ENCODE data around the gene ACKR4. TPM values are rescaled to one million over a fixed set of nuclear protein-coding genes. Genes with fewer than 3 reads are reported as not detected.
"Not testable (repeated sequence)": the region's sequence is repeated elsewhere in the genome, so short reads cannot be mapped to it uniquely, and the experiment has no call there.

The ACKR4 gene
- total RNA-seq, 1 experiment from 2014 or later, result not detected

DNA sequence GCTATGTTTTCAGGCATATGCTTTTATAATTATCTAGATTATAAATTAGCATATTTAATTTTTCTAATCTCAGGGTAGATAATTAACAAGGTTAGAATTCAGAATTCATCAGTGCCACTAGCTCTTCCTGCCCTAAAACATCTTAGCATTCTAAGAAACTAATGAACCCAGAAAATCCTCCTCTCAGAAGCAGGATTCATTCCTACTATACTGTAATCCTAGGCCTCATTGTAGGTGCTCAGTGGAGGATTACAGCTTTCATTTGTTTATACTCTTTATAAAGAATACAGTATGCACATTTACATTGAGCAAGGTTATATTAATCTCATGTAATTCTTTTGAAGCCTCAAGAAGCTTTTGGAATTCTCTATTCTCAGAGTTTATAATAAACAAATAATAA lies 41.6 kb downstream of the ACKR4 start:
- Histone ChIP-seq H3K27me3 (ENCODE audit: control insufficient read depth, insufficient read depth, low read length) (no peaks in the 10 kb centered on the region), H3K36me3 (replicated peaks; ENCODE audit: control insufficient read depth, insufficient read depth, low read length) (peaks cover 4% of the 10 kb centered on the region), H3K4me3 (ENCODE audit: insufficient read depth, low read depth, low read length) (no peak overlapping the region)
- DNase-seq, result no peak

- not testable (repeated sequence) for H3K27me3 ChIP-seq (ENCODE audit: control insufficient read depth, insufficient read depth, low read length); H3K4me3 ChIP-seq (ENCODE audit: insufficient read depth, low read depth, low read length); DNase-seq; H3K36me3 ChIP-seq (replicated peaks; ENCODE audit: control insufficient read depth, insufficient read depth, low read length)
Measured at GRCh38 chr3:132641427-132641826, 44.4 kb downstream of the ACKR4 start.

DNA sequence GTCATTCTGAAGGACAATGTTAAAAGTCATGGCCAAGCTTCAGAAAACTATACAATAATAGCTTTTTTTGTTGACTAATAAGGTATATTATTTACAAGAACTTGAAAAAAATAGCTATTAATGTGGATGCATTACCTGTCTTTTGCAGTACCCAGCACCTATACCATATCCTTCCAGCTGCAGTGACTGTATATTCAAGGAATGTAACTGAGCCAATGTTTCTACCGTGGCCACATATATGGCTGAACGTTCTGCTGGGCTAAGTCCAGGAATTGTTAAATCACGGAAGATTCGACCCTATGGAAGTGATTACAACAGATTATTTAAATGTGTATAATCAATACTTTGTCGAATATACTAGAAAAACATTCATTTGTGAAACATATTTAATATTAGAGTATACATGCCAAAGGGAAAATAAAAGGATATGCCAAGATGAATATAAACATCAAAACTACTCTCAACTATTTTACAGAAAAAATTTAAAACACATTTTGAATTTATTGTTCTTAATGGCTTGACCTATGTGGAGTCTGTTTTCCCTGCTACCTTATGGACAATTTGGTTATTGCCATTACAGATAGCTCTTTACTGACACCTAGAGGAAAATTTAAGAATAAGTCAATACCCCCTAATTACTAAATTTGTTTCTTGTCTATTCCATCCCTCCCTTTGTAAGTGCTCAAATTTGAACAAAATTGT lies 44.9 kb downstream of the ACKR4 start:
- H3K36me3 ChIP-seq (replicated peaks; ENCODE audit: control insufficient read depth, insufficient read depth, low read length), result peaks cover 4% of the 10 kb centered on the region
- H3K27me3 ChIP-seq (ENCODE audit: control insufficient read depth, insufficient read depth, low read length), result no peaks in the 10 kb centered on the region
- H3K4me3 ChIP-seq (ENCODE audit: insufficient read depth, low read depth, low read length), result no peak overlapping the region
- DNase-seq, result peak; percentile 52

DNA sequence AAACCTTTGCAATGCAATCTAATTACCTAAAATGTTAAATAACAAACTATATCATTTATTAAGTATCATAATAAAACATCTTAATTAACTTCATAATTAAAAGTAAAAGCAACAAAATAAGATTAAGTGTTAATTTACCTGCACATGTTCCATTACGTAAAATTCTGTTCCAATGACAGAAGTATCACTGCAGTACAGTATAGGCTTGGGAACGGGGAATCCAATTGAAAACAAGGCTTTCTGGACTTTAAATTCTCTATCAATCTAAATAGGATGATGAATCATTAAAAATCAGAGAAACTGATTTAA lies 45.4 kb downstream of the ACKR4 start:
- no peak for DNase-seq
- H3K27me3 ChIP-seq (ENCODE audit: control insufficient read depth, insufficient read depth, low read length), result no peaks in the 10 kb centered on the region
- H3K36me3 ChIP-seq (replicated peaks; ENCODE audit: control insufficient read depth, insufficient read depth, low read length), result peaks cover 4% of the 10 kb centered on the region
- H3K4me3 ChIP-seq (ENCODE audit: insufficient read depth, low read depth, low read length), result no peak overlapping the region

- Histone ChIP-seq H3K4me3 (ENCODE audit: insufficient read depth, low read depth, low read length) (no peak overlapping the region), H3K27me3 (ENCODE audit: control insufficient read depth, insufficient read depth, low read length) (no peaks in the 10 kb centered on the region), H3K36me3 (replicated peaks; ENCODE audit: control insufficient read depth, insufficient read depth, low read length) (peaks cover 4% of the 10 kb centered on the region)
- no peak for DNase-seq
Measured at GRCh38 chr3:132643366-132643765, 46.3 kb downstream of the ACKR4 start.

DNA sequence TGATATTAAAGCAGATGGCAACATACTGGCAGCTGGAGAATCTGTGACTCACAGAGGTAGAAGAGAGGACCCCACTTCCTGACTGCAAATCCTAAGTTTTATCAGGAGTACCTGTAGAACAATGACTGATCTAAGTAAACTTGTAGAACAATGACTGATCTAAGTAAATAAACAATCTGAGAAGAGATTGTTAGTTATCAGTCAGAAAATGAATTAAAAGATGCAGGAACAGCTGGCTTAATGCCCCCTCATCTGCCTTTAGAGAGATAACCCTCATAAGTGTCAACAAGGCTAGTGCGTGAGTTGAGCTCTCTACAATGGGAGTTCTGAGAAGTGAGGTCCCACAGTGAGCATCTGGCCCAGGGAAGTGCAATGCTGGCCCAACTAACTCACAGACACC lies 48.0 kb downstream of the ACKR4 start:
- Histone ChIP-seq H3K4me3 (ENCODE audit: insufficient read depth, low read depth, low read length) (no peak overlapping the region), H3K36me3 (replicated peaks; ENCODE audit: control insufficient read depth, insufficient read depth, low read length) (no peaks in the 10 kb centered on the region), H3K27me3 (ENCODE audit: control insufficient read depth, insufficient read depth, low read length) (no peaks in the 10 kb centered on the region)
- DNase-seq, result peak; percentile 18

- no peaks in the 10 kb centered on the region for H3K27me3 ChIP-seq (ENCODE audit: control insufficient read depth, insufficient read depth, low read length)
- DNase-seq, result no peak
Measured at GRCh38 chr3:132650153-132650552, 53.1 kb downstream of the ACKR4 start.

More at GRCh38 chr3:132650153-132650552, 53.1 kb downstream of the ACKR4 start:
- Histone ChIP-seq H3K4me3 (ENCODE audit: insufficient read depth, low read depth, low read length) (no peak overlapping the region), H3K36me3 (replicated peaks; ENCODE audit: control insufficient read depth, insufficient read depth, low read length) (no peaks in the 10 kb centered on the region)

Other genes with a start within 250 kb of the ACKR4 start
- 17.1 and 22.7 TPM in 2 replicates for gene DNAJC13, start 179.8 kb upstream of the ACKR4 start, total RNA-seq (2014; rRNA removed; shearing (Covaris generic))
- 7.2 and 11.8 TPM in 2 replicates for gene ACAD11, start 62.5 kb downstream of the ACKR4 start, total RNA-seq (2014; rRNA removed; shearing (Covaris generic))
- gene UBA5, start 63.1 kb downstream of the ACKR4 start, total RNA-seq (2014; rRNA removed; shearing (Covaris generic)), result 23.7 and 26.9 TPM in 2 replicates
- gene NPHP3, start 125.1 kb downstream of the ACKR4 start, total RNA-seq (2014; rRNA removed; shearing (Covaris generic)), result 8.1 and 15.6 TPM in 2 replicates